ENCODE measurements around the gene ATP4A.

- TF ChIP-seq POLR2AphosphoS5 (IDR thresholded peaks at IDR 0.05) (no peak), MXI1 (conservative IDR thresholded peaks at IDR 0.05; ENCODE audit: poor library complexity, severe bottlenecking) (no peak), CTCF (IDR thresholded peaks at IDR 0.05; ENCODE audit: poor library complexity, severe bottlenecking) (no peak), EP300 (conservative IDR thresholded peaks at IDR 0.05; ENCODE audit: poor library complexity, severe bottlenecking) (no peak), TAF1 (IDR thresholded peaks at IDR 0.05; ENCODE audit: low read depth) (no peak), REST (IDR thresholded peaks at IDR 0.05; ENCODE audit: borderline replicate concordance) (no peak), EZH2 (IDR thresholded peaks at IDR 0.05; ENCODE audit: borderline replicate concordance, insufficient read depth, low read length, poor library complexity, severe bottlenecking) (no peak), RAD21 (conservative IDR thresholded peaks at IDR 0.05) (no peak)
These were observed 42.2 kb downstream of the ATP4A start for GRCh38 chr19:35521124-35521743.
